HG03103 (cell line): ENCODE results near the gene FAM72A.
"Not testable (repeated sequence)": the region's sequence is repeated elsewhere in the genome, so short reads cannot be mapped to it uniquely, and the experiment has no call there.

Experiments used
- ATAC-seq: cut with Tn5 transposase; IDR thresholded peaks from one replicate; pipeline ENCODE4 v1.9.1; 2021; ENCODE audit warnings: low read depth; ENCODE audit not compliant: unreplicated experiment

Gene FAM72A

DNA sequence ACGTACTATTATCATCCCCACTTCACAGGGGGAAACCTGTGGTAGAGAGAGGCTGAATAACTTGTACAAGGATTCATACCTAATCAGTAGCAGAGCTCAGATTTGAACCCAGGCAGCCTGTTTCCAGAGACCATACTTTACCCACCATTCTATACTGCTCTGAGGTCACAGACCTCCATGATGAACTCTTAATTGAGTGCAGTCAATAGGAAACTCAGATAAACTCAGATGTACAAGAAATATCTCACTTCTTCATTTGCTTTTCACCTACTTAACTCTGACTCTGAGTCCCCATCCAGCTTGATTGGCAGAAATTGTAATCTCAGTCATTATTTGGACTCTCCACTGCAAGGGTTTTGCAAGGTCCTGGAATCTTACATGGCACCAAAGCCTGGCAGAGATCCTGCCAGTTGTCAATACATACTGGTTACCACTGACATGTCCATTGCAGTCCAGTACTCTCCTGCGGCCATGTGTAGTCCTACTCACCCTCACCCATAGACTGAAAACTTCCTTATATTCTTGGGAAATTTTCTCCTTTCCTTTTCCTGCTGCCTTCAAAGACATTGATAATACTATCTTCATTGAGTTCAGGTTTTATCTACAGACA, 29.4 kb downstream of the FAM72A start:
- not testable (repeated sequence) for ATAC-seq

DNA sequence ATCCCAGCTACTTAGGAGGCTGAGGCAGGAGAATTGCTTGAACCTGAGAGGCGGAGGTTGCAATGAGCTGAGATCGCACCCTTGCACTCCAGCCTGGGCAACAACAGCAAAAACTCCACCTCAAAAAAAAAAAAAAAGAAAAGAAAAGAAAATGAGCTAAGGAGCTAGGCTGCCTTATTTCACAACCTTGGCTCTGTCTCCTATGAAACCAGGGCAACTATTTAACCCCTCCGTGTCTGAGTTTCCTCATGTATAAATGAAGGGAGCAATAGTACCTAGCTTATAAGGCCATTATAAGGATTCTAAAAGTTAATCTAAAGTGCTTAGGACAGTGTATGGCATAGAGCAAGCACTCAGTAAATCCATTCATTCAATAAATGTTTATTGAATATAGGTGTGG, 32.8 kb downstream of the FAM72A start:
- not testable (repeated sequence) for ATAC-seq

DNA sequence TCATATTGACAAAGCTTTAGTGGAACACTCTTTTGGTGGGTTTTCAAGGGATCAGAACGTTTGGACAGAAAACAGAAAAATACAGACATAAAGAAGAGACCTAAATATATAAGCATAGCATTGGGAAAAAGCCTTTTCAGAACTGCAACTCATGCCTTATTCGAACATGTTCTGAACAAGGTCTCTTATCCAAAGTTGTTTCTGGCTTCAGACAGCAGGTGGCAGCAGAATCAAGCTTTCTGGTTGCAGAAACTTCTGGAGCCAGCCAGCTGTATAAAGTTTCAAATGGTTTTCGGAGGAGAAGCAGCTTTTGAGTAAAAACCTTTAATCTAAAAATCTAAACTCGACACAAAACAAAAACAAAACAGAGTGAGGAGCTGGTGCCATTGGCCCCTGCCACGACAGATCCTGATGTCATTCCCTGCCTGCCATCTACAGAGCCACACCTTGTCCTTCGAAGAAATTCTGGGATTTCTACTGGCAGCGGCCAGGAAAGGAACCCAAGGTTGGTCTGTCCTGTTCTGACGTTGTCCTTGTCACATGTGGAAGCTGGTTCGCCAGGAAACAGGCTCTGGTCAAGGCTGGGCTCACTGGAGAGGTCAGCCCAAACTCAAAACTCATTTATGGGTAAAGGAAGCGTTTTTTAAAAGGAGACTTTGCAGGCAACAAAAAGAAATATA, 35.1 kb downstream of the FAM72A start:
- not testable (repeated sequence) for ATAC-seq

DNA sequence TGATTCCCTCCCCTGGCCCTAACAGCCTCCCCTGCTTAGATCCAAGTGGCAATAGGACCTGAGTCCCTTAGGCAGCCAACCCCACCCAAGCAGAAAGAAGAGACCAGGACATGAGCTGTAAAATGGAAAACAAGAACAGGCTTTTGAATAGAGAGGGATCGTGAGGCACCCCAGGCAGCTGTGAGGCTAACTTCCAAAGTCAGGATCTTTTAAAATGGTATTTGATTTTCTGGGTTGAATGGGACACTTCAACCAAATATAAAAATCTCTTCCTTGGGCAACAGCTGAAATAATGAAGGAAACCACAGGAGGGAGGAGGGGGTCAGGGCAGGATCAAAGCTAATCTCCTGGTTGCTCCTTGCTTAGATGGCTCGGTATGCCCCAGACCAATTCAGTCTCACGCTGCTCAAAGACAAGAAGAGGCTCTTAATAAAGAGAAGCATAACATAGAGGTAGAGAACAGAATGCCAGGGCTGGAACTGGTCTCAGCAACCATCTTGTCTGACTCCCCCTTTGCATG, 56.8 kb downstream of the FAM72A start:
- ATAC-seq = no peak

DNA sequence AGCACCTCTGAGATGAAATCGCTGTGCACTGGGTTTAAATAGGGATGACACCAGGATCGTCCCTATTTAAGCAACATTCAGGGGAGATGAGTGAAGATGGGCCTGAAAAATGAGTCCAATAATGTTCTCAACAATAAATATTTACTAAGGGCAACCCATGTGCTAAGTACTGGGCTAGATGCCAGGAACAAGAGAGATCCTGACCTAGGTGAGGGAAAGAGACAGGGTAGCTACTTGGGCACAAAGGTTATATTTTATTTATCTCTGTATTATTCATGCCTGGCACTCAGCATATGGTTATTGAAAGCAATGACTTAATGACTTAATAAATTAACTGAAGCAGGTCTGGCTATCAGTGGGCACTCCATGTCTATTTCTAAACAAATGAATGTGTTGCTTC, 58.0 kb downstream of the FAM72A start:
- no peak for ATAC-seq

DNA sequence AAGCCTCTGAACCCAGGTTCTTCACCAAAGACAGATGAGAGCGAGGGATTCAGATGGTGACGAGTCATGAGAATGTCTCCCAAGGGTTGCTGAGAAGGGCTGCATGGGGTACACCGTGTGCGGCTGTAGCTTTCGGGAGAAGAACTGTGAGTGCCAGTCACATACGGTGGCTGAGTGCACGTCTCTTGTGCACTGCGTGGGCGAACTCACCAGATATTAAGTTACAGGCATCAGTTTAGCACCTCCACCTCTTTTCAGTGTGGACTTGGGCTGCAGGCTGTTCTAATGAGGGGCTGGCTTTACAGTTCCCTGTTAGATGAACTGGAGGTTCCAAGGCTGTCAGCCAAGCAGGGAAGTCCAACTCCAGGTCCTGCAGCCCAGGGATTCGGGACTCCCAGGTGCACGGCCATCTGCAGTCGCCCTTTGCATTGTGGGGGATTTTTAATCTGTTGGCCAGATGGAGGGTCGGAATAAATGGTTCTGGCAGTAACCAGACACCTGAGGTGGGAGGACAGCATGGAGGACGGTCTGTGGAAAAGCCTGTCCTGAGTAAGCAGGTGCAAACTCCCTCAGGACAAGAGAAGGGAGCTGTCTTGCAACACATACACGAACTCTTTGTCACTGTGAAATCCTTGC, 59.0 kb downstream of the FAM72A start:
- ATAC-seq = no peak

DNA sequence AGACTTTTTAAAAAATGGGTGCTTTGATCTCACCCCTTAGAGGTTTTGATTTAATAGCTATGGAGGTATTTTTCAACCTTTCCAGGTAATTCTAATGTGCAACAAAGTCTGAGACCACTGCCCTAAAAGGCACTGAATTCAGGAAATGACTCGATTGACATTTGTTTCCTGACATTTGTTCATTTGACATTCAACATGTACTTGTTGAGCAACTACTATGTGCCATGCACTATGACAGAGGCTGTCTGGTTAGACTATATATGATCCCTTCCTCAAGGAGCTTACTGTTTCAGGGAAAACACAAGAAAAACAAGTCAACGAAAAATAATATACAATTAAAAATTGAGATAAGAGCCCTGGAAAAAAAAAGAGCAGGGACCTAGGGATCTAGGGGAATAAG, 59.9 kb downstream of the FAM72A start:
- ATAC-seq = no peak

DNA sequence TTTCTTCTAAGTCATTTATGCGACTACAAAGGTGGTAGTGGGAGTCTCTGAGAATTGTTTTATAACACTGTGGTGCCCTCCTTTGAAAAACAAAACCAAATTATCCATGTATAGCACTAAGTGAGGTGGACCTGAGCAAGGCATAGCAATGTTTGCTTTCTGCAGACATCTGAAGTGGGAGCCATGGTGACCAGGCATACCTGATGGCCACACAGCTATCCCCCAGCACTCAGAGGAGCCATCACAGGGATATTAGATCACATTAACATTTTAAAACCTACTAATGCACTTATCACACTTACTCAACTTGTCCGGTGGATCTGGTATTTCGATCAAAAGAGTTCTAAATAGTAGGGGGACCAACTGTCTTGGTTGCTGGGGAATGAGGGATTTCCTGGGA, 60.6 kb downstream of the FAM72A start:
- no peak for ATAC-seq

DNA sequence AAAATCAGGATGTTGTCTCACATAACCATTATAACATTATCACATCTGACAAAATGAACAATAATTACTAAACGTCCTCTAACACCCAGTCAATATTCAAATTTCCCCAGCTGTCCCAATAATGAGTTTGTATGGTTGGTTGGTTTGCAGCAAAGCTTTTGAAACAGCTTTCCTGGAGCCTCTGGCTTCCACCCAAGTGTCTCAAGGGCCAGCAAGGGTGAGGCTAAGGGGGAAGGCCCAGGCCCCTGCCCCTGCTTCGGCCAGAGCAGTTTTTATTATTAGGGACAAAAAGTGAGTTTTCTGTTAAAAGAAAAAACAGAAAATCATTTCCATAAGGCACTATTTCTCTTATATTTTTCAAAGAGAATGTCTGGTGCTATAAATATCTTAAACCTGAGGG, 66.4 kb downstream of the FAM72A start:
- no peak for ATAC-seq
